SKM-1 treated with dmso at 0.1 percent for 144 hours (cell line): ENCODE measurements around the gene SURF6.

Source experiments
- DNase-seq: peaks from one replicate; lab custom pipeline; 2025; ENCODE audit not compliant: unreplicated experiment; lab: John Stamatoyannopoulos, UW

The SURF6 gene

DNA sequence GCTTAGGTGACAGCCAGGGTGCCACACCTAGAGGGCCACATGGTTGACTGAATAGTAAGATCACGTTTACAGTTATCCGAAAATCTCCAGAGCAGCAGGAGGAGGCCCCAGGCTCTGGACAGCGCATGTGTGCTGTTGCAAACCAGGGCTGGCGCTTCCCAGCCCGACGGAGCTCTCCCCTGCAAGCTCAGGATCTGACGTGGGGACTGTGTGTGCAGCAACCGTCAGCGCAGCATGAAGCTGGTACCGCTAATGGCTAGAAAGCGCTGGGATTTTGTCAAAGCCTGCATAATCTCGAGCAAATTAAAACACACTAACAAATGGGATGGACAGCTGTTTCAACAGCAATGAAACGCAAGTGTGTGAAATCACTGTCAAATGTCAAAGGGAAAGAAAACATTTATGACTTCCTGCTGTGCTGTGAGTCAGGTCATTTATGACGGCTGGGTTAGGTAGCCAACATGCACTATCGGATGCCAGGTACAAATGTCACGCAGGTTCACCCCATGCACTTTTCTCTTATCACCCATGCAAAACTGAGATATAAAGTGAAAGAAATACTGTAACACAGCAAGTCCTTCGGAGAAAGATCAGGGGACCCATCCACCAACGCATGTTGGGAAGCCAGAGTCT is 32.4 kb upstream of the SURF6 start:
- DNase-seq = no peak

DNA sequence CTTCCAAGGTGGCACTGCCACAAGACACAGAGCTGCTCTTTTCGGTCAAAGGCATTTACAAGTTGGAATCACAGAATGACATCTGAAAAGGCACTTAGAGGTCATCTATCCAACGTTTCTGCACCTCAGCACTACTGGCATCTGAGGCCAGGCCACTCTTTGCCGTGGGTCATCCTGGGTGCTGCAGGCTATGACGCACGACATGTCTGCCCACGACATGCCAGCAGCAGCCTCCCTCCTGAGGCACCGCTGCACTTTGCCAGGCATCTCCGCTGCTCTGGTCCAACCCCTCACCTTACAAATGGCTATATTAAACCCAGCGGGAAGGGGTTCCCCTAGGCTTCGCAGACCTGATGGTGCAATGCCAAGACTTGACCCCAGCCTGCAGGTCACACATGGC is 31.8 kb upstream of the SURF6 start:
- no peak for DNase-seq

DNA sequence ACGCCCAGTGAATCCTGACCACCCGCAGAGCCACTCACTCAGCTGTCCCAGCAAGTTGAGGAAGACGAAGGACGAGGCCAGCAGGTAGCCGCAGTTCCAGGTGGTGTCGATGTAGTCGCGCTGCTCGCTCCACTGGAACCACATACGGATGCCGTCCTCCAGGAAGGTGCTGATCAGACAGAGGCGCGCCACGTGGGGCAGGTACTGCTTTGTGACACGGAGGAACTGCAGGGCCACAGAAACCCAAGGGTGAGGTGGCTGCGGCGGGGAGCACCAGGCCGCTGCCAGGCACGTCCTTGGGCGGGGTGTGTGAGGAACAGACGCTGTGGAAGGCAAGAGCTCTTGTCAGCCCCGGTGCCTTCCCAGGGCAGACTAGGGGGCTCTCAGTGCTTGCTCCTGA is 31.2 kb upstream of the SURF6 start:
- no peak for DNase-seq

DNA sequence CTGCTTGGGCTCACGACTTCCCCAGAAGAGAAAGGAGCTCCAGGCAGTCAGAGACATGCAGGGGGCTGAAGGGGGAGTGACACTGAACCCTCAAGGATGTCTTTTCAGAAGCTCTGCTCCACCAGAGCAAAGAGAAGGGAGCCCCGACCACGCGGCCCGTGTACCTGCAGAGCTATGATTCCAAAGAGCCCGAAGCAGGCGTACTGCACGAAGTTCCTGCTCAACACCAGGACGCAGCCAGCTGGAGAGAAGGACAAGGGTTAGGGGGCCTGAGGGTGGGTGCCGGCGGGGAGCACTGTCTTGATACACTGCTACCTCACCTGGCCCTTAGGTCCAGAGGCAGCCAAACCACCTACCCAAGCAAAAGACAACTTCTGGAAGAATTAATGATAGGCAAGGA is 30.4 kb upstream of the SURF6 start:
- DNase-seq = no peak

- DNase-seq = no peak
Measured at GRCh38 chr9:133362359-133363044, 26.5 kb upstream of the SURF6 start.

DNA sequence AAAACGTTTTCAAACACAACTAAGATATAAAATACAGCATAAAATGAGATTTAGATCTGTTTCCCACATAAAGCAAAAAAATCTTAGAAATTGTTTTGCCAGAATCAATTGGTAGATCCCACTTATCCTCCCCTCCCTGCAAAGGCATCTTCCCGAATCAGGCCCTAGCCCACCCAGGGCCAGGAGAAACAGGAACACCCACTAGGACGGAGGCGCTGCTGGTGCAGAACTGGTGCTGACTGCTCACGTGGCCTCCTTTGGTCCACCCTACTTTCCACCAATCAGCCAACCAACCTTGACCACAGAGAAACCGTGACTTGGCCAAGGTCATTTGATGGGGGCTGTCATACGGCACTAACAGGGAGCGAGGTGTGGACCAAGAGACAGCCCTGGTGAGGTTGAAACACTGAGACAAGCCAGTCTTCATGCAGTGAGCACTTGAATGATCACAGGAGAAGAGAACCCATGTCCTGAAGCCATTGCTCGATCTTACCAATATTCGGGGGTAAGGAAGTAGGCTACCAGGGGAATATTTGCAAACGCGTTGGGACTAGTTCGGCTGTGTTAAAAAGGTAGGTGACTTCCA is 25.6 kb upstream of the SURF6 start:
- DNase-seq = no peak

GRCh38 chr9:133360400-133361393 is 24.7 kb upstream of the SURF6 start:
- no peak for DNase-seq

DNA sequence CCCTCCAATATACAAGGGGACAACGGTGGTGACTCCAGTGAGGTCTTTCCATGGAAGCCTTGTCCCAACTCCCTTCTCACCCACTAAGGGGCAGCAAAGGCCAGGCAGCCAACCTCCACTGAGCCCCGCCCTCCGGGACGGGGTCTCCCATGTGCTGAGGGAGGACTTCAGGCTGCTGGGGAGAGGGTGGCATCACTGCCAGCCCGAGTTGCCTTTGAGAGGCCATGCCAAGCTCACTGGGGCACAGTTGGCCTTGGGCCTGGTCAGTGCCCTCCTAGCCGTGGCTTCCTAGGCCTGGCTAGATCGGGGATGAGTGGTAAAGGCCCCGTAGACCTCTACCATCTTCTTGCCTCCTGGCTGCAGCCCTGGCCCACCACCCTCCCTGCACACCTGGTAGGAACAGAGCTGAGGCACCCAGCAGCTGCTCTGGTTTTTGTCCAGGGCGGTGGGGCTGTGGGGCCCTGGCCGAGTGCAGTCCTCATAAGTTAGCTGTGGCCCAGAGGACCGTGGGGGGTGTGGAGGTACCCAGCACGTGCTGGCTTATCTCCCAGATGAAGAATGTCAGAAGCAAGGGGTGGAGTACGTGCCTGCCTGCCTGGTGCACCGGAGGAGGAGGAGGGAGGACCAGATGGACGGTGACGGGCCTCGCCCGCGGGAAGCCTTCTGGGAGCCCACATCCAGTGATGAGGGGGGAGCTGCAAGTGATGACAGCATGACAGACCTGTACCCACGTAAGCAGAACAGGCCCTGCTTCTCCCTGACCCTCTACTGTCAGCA is 23.6 kb upstream of the SURF6 start:
- DNase-seq = no peak

DNA sequence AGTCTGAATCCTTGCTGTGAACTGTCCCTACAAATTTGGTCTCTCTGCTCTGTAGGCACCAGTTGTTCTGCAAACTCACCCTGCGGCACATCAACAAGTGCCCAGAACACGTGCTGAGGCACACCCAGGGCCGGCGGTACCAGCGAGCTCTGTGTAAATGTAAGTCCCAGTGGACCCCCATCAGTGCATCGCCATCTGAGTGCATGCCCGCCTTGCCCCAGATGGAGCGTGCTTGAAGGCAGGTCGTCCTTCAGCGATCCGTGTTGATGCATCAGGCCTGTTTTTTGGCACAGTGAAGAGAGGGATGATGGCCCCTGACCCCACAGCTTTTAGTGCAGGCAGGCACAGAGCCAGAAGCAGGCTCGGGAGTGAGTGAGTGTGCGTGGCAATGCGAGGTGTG is 21.7 kb upstream of the SURF6 start:
- no peak for DNase-seq

GRCh38 chr9:133356391-133357091 is 20.6 kb upstream of the SURF6 start, which contains the start of the genes SURF1 and SURF2:
Gene SURF1 (minus strand): TSS chr9:133356487. CDS start chr9:133356453, 34 bp downstream.
Gene SURF2 (plus strand): TSS chr9:133356550. CDS start chr9:133356593, 43 bp downstream.
- peak; percentile 75 for DNase-seq

DNA sequence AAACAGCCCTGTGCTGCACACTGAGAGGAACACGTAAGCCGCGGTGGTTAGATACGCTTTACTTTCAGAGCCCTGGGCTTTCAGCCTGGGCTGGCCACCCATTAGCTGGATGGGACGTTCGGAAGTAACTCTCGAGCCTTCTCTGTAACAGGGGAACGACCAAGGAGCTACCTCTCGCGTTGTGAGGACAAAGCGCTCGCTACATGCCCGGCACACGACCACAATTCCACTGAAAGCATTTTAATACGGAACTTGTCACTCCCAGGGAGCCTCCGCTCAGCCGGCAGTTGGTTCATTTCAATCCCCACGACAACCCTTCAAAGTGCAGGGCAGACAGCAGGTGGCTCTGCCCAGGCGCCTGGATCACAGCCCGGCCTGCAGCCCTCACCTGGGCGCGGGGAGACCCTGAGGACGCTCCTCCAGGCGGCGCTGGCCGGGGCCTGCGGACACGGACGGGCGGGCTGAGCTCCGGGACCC is 19.9 kb upstream of the SURF6 start:
- no peak for DNase-seq

GRCh38 chr9:133354766-133355165 is 18.8 kb upstream of the SURF6 start:
- DNase-seq = peak; percentile 19

GRCh38 chr9:133353548-133353947 is 17.6 kb upstream of the SURF6 start:
- DNase-seq = no peak

DNA sequence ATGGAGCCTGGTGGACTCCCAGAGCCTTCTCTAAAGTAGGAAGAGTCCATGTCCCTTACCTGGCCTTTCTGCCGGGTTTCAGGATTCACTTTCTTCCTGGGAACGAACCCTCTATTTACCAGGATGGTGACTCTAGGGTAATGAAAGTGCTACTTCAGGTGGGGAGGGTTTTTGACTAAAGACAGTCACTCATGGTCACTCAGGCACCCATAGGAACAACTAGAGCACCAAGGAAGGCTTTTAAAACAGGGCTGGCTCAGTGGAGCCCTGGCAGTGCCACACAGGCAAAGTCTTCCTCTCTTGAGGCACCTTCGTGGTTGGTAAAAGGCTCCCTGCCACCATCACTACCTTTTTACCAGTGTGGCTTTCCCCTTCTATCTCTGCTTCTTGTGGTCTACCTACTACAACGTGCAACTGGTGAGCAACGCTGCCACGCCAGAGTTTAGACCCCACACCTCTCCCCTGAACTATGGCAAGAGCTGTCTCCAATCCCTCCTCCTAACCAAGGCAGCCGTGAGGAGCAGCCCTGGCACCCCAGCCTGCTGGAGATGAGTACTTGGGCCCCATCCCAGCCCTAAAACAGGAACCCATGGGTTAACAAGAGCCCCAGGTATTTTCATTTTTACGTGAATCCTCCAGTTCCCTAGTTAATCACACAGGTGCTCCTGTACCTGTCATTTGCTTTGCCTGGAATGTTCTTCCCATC is 16.8 kb upstream of the SURF6 start:
- DNase-seq = no peak

DNA sequence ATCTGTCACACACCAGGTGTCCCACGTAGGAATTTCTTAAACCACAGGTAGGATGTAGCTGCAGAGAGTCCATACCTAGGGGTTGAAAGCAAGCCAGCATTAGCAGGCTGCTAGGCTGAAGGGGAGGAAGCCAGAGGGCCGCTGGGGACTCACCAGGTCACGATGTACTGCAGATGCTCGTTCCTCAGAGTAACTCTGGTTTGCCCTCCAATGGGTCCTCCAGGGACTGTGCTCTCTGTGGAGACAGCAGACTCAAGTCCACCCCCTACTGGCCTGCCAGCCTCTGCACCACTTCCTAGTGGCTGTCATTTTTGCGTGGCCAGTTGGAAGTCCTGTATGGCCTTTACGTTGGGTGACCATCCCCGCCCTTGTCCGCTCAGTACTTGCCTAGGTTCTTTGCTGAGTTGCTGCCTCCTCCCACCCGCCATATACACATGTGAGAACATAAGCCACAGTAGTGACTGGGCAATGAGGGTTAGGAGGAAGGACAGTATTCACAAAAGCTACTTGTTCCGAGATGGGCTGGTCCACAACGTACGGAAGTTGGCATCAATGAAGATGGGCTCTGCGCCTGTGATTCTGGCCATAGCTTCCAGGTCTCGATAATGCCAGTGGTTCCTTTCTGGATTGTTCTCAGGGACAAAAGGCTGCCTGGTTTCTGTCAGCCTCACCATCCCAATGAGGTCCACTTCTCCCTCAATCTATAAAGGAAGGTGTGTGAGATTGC is 16.1 kb upstream of the SURF6 start:
- peak; percentile 69 for DNase-seq

DNA sequence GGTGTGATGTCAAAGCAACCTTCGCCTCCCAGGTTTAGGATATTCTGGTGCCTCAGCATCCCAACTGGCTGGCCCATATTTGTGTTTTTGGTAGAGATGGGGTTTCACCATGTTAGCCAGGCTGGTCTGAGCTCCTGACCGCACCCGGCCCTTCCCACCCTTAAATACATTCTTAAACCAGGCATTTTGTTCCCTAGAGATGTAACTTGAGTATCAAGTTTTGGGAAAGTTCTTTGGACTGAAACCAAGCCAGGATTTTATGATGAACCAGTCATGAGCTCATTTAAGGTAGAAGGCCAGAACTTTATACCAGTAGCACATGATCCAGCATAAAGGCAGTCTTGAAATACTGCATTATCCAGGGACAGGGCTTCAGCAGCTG is 15.5 kb upstream of the SURF6 start:
- DNase-seq = no peak

DNA sequence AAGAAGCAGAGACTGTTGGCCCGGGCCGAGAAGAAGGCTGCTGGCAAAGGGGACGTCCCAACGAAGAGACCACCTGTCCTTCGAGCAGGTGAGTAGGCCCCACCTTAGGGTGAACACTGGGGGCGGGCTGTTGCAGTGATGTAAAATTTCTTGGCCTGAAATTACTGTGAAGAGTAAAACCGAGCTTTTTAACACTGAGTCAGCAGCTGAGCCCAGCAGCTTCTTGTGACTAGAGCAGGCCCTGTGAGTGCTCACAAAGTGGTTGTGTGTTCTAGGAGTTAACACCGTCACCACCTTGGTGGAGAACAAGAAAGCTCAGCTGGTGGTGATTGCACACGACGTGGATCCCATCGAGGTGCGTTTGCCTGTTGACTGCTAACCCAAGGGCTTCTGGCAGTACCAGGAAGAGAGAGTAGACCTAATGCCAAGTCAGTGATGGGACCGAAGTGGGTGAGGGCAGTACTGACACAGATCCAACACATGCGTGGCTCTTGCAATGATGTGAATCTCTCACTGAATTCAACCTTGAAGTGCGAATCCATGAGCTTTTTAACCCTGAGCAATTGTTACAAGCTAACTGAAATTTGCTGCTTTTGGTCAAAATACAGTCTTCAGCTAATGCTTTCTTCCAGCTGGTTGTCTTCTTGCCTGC is 14.1 kb upstream of the SURF6 start:
- DNase-seq = no peak
